CD4-positive, alpha-beta T cell (primary cell): ENCODE data around the gene SLAMF9. TPM values are rescaled to one million over a fixed set of nuclear protein-coding genes. Genes with fewer than 3 reads are reported as not detected.
A peak's percentile ranks its signal among the peaks of the same experiment; 100 is the strongest.

Experiments used
- ATAC-seq: fragments of 200-7000 bp; cut with Tn5 transposase; one replicate; pipeline ENCODE4 v1.10.0; 2022; ENCODE audit warnings: mild to moderate bottlenecking; ENCODE audit not compliant: poor library complexity
- CTCF ChIA-PET: fragments of 350-600 bp; sonication (Branson Sonifier 250); formaldehyde crosslinking; loops from one replicate; lab custom pipeline; 2021; ENCODE audit warnings: antibody characterized with exemption, inconsistent platforms; lab: Charles Lee
- POLR2A ChIA-PET: fragments of 350-600 bp; sonication (Branson Sonifier 250); formaldehyde crosslinking; loops from one replicate; lab custom pipeline; 2021; ENCODE audit warnings: antibody characterized with exemption, inconsistent platforms; lab: Charles Lee
- DNase-seq, 14 experiments: peaks; one replicate each; pipeline ENCODE4 v3.0.0-alpha.2; 2013 to 2020; ENCODE audit warnings: mixed read lengths in 2 of 14
- H3K27ac ChIP-seq, 2 donors: one replicate each; pipeline versions ENCODE4 v1.5.1 to v1.7.0; 2013; ENCODE audit warnings: low read length in 2 of 2, low read depth in 1 of 2, mild to moderate bottlenecking in 1 of 2
- H3K27me3 ChIP-seq, 2 experiments: 1 replicate in 1 of 2; 2 replicates in 1 of 2; pipeline versions ENCODE4 v1.6.1 to v1.7.0; 2013; ENCODE audit warnings: low read length in 2 of 2, control low read depth in 1 of 2, mild to moderate bottlenecking in 1 of 2, moderate library complexity in 1 of 2; ENCODE audit not compliant: insufficient read depth in 2 of 2, control insufficient read depth in 1 of 2
- H3K36me3 ChIP-seq: one replicate; pipeline ENCODE4 v1.6.1; 2013; ENCODE audit warnings: low read length, control low read depth; ENCODE audit not compliant: insufficient read depth
- H3K4me1 ChIP-seq: one replicate; pipeline ENCODE4 v1.6.1; 2013; ENCODE audit warnings: low read length, control low read depth; ENCODE audit not compliant: insufficient read depth
- H3K4me3 ChIP-seq: one replicate; pipeline ENCODE4 v1.5.1; 2013; ENCODE audit warnings: mild to moderate bottlenecking, low read length, moderate library complexity
- H3K9me3 ChIP-seq, 2 experiments: 1 replicate in 1 of 2; 2 replicates in 1 of 2; pipeline versions ENCODE4 v1.6.1 to v1.7.0; 2013; ENCODE audit warnings: low read length in 2 of 2, mild to moderate bottlenecking in 2 of 2, control low read depth in 1 of 2, moderate library complexity in 1 of 2; ENCODE audit not compliant: control insufficient read depth in 1 of 2, insufficient read depth in 1 of 2
- H3K27ac Mint-ChIP-seq: one replicate; pipeline ENCODE4 v1.8.0; 2020; ENCODE audit warnings: mixed read lengths
- H3K27me3 Mint-ChIP-seq: one replicate; pipeline ENCODE4 v1.8.0; 2021; ENCODE audit warnings: mixed read lengths
- H3K36me3 Mint-ChIP-seq: one replicate; pipeline ENCODE4 v1.8.0; 2021; ENCODE audit warnings: low read depth, mixed read lengths
- H3K4me1 Mint-ChIP-seq: one replicate; pipeline ENCODE4 v1.8.0; 2021; ENCODE audit warnings: low read depth, mixed read lengths
- H3K4me3 Mint-ChIP-seq: one replicate; pipeline ENCODE4 v1.8.0; 2020; ENCODE audit warnings: mild to moderate bottlenecking, mixed read lengths
- H3K9me3 Mint-ChIP-seq: one replicate; pipeline ENCODE4 v1.8.0; 2020; ENCODE audit warnings: mixed read lengths
- intact Hi-C, 2 experiments: fragments of 100-400 bp; cut with DNase I in 1 of 2; cut with micrococcal nuclease in 1 of 2; formaldehyde crosslinking; loops; one replicate each; pipeline versions ENCODE4 v1.15.1 to v1.9.0; 2023 to 2025; cut with DNase I, micrococcal nuclease
- total RNA-seq, 174 experiments: library from RNA in 2 of 174; stranded (reverse) in 2 of 174; gene quantifications; one replicate each; pipeline ENCODE4 v1.2.3 and lab custom pipeline; 2021 to 2026
- TF ChIP-seq, protein P1 (sequence below): fragments of 200-600 bp; IDR thresholded peaks from one replicate; pipeline ENCODE4 v1.8.0; 2022; ENCODE audit warnings: antibody characterized with exemption, mild to moderate bottlenecking

The SLAMF9 gene
- total RNA-seq, 2 experiments from 2014 or later = not detected

DNA sequence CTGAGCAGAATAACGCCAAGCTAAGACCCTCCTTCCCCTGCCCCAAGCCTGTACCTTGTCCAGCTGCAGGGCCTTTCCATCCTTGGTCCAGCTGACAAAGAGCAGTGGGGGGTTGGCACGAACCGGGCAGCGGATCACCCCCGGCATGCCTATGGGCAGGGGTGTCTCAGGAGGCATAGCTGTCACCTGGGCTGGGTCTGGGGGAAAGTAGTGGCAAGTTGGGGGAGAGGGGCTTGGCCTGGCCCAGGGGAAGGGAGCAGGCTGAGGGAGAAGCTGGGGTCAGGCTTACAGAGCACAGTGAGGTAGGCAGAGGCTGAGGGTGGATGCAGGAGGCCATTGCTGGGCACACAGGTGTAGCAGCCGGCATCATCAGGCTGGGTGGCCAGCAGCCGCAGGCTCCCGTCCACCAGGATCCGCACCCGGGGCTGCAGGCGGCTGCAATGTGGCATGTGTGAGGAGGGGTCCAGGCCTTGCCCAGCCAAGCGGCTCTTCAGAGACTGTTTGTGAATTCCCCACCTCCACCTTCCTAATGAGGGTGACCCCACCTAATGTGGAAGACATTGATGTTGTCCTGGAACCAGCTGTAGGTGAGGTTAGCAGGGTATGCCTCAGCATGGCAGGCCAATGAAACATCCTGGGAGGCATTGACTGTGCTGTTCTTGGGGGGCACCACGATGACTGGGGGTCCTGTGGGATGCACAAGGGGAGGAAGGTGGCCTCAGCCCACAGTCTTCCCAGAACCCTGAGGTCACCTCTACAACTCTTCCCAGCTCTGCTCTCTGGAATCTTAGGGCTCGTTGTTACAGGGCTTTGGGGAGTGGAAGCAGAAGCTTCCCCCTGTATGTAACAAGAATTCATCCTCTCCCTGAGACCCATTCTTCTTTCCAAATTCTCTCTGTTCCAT is 19.6 kb downstream of the SLAMF9 start:
- intact Hi-C loops = loop anchor here in 1 of 2 experiments (5.0 to 10.0 kb wide), 4 partner anchors 80 to 1460 kb away; partner anchors contain the start of gene KCNJ9

DNA sequence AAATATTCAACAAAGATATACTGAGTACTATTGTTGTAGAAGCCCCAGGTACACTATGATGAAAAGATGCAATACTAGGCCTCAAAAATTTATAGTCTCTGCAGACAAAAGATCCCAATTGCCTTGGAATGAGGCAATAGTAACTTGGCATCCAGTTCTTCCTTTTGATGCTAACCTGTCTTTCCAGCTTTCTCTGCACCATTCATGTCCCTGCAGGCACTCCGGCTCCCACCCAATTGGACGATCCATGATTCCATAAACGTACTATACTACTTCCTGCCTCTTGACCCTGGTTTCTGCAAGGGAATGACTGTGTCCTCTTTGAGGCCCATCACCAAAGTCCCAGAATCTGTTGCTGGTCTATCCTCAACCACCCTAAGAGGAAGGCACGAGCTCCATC is 20.7 kb downstream of the SLAMF9 start:
- Histone ChIP-seq H3K4me1 (peaks cover 21% of the 10 kb centered on the region), H3K27me3 (no peaks in the 10 kb centered on the region), H3K36me3 (no peaks in the 10 kb centered on the region), H3K9me3 (peaks cover 0 to 4% of the 10 kb centered on the region in 2 experiments), H3K27ac (no peak overlapping the region), H3K4me3 (no peak overlapping the region)
- intact Hi-C loops = loop anchor here in 1 of 2 experiments (10.0 kb wide), 2 partner anchors 79 to 1461 kb away; no protein-coding TSS in a partner anchor
- TF ChIP-seq, protein P1, sequence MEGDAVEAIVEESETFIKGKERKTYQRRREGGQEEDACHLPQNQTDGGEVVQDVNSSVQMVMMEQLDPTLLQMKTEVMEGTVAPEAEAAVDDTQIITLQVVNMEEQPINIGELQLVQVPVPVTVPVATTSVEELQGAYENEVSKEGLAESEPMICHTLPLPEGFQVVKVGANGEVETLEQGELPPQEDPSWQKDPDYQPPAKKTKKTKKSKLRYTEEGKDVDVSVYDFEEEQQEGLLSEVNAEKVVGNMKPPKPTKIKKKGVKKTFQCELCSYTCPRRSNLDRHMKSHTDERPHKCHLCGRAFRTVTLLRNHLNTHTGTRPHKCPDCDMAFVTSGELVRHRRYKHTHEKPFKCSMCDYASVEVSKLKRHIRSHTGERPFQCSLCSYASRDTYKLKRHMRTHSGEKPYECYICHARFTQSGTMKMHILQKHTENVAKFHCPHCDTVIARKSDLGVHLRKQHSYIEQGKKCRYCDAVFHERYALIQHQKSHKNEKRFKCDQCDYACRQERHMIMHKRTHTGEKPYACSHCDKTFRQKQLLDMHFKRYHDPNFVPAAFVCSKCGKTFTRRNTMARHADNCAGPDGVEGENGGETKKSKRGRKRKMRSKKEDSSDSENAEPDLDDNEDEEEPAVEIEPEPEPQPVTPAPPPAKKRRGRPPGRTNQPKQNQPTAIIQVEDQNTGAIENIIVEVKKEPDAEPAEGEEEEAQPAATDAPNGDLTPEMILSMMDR = no peak
- Mint-ChIP-seq H3K27me3 (no peaks in the 10 kb centered on the region), H3K4me3 (no peak overlapping the region), H3K4me1 (peaks cover 6% of the 10 kb centered on the region), H3K9me3 (no peaks in the 10 kb centered on the region), H3K27ac (no peak overlapping the region), H3K36me3 (no peaks in the 10 kb centered on the region)
- ATAC-seq = no peak
- POLR2A ChIA-PET = no interaction called here
- no peak for DNase-seq
- CTCF ChIA-PET = no interaction called here

More for the DNA sequence above, 19.6 kb downstream of the SLAMF9 start:
- ATAC-seq (no peak), DNase-seq (peak in 1 of 14 experiments; percentile 9)
- ChIA-PET CTCF (interaction anchor here (2.0 kb wide), 1 partner anchor 73 kb away, joined by 6 read pairs; no protein-coding TSS in a partner anchor), POLR2A (no interaction called here)
- H3K4me1 Mint-ChIP-seq = peaks cover 6% of the 10 kb centered on the region
- Histone ChIP-seq H3K4me1 (peaks cover 21% of the 10 kb centered on the region), H3K36me3 (no peaks in the 10 kb centered on the region), H3K27me3 (no peaks in the 10 kb centered on the region), H3K4me3 (no peak overlapping the region), H3K9me3 (peaks cover 0 to 4% of the 10 kb centered on the region in 2 experiments), H3K27ac (no peak overlapping the region)
- no peaks in the 10 kb centered on the region for H3K36me3 Mint-ChIP-seq
- peaks cover 5% of the 10 kb centered on the region for H3K27me3 Mint-ChIP-seq
- TF ChIP-seq, protein P1 = no peak
- no peak overlapping the region for H3K4me3 Mint-ChIP-seq
- H3K9me3 Mint-ChIP-seq = no peaks in the 10 kb centered on the region
- no peak overlapping the region for H3K27ac Mint-ChIP-seq

- Histone ChIP-seq H3K9me3 (peaks cover 0 to 4% of the 10 kb centered on the region in 2 experiments), H3K4me3 (no peak overlapping the region), H3K27me3 (no peaks in the 10 kb centered on the region), H3K4me1 (peaks cover 18% of the 10 kb centered on the region), H3K36me3 (no peaks in the 10 kb centered on the region), H3K27ac (no peak overlapping the region)
- intact Hi-C loops = loop anchor here in 1 of 2 experiments (10.0 kb wide), 2 partner anchors 78 to 1462 kb away; no protein-coding TSS in a partner anchor
- ChIA-PET CTCF (interaction anchor here (0.9 kb wide), 1 partner anchor 75 kb away, joined by 3 read pairs; no protein-coding TSS in a partner anchor), POLR2A (no interaction called here)
- Mint-ChIP-seq H3K4me1 (peaks cover 6% of the 10 kb centered on the region), H3K4me3 (no peak overlapping the region), H3K9me3 (no peaks in the 10 kb centered on the region), H3K36me3 (no peaks in the 10 kb centered on the region), H3K27ac (no peak overlapping the region), H3K27me3 (no peaks in the 10 kb centered on the region)
- ATAC-seq (no peak), DNase-seq (peak in 1 of 14 experiments; percentile 24)
- TF ChIP-seq, protein P1 = no peak
These were observed 21.4 kb downstream of the SLAMF9 start for GRCh38 chr1:159932296-159933285.
